GM18858 (cell line): ENCODE data around the gene CPNE4.
"Not testable (repeated sequence)": the region's sequence is repeated elsewhere in the genome, so short reads cannot be mapped to it uniquely, and the experiment has no call there.

Experiments
- ATAC-seq: cut with Tn5 transposase; IDR thresholded peaks from one replicate; pipeline ENCODE4 v1.9.1; 2021; ENCODE audit not compliant: unreplicated experiment

The CPNE4 gene

GRCh38 chr3:132034486-132035464 lies at the start of gene CPNE4:
Gene CPNE4 (minus strand): TSS chr3:132035014.
- ATAC-seq = peak; percentile 72

- ATAC-seq = no peak
Measured at GRCh38 chr3:132083583-132084279, 48.9 kb upstream of the CPNE4 start.

GRCh38 chr3:132083159-132083558 lies 48.3 kb upstream of the CPNE4 start:
- ATAC-seq = no peak

- no peak for ATAC-seq
Measured at GRCh38 chr3:132079147-132079546, 44.3 kb upstream of the CPNE4 start.

GRCh38 chr3:132073771-132074170 lies 39.0 kb upstream of the CPNE4 start:
- no peak for ATAC-seq

GRCh38 chr3:132071043-132071442 lies 36.2 kb upstream of the CPNE4 start:
- no peak for ATAC-seq

GRCh38 chr3:132064114-132064513 lies 29.3 kb upstream of the CPNE4 start:
- no peak for ATAC-seq

- ATAC-seq = no peak
Measured at GRCh38 chr3:132062535-132062934, 27.7 kb upstream of the CPNE4 start.

GRCh38 chr3:132055872-132056271 lies 21.1 kb upstream of the CPNE4 start:
- no peak for ATAC-seq

- ATAC-seq = no peak
Measured at GRCh38 chr3:132047209-132047608, 12.4 kb upstream of the CPNE4 start.

- ATAC-seq = not testable (repeated sequence)
Measured at GRCh38 chr3:132044874-132045273, 10.1 kb upstream of the CPNE4 start.

GRCh38 chr3:132042681-132043080 lies 7.9 kb upstream of the CPNE4 start:
- ATAC-seq = no peak

GRCh38 chr3:132038198-132038825 lies 3.5 kb upstream of the CPNE4 start:
- ATAC-seq = no peak

GRCh38 chr3:132037581-132037980 lies 2.8 kb upstream of the CPNE4 start:
- no peak for ATAC-seq

GRCh38 chr3:132037056-132037455 lies 2.2 kb upstream of the CPNE4 start:
- ATAC-seq = no peak

GRCh38 chr3:132034097-132034485 lies 723 bp downstream of the CPNE4 start:
- ATAC-seq = no peak

- no peak for ATAC-seq
Measured at GRCh38 chr3:132033471-132033870, 1.3 kb downstream of the CPNE4 start.

- ATAC-seq = no peak
Measured at GRCh38 chr3:132032959-132033358, 1.9 kb downstream of the CPNE4 start.

GRCh38 chr3:132029182-132029902 lies 5.5 kb downstream of the CPNE4 start:
- no peak for ATAC-seq

- no peak for ATAC-seq
Measured at GRCh38 chr3:132022914-132023313, 11.9 kb downstream of the CPNE4 start.

GRCh38 chr3:132020058-132020457 lies 14.8 kb downstream of the CPNE4 start:
- no peak for ATAC-seq
